Measurements from ENCODE around the gene UBAC2. TPM values are rescaled to one million over a fixed set of nuclear protein-coding genes. Genes with fewer than 3 reads are reported as not detected.
"Not testable (repeated sequence)": the region's sequence is repeated elsewhere in the genome, so short reads cannot be mapped to it uniquely, and the experiment has no call there.

The UBAC2 gene
- polyA plus RNA-seq, 3 donors = 59.6 to 113 (median 96.7) TPM

- Histone ChIP-seq H3K9me3 (replicated peaks in 1 of 2; ENCODE audit: control insufficient read depth in 1 of 2, insufficient read depth in 1 of 2, low read length in 2 of 2) (no peaks in the 10 kb centered on the region), H2AFZ (ENCODE audit: insufficient read depth, low read depth, low read length, poor library complexity, severe bottlenecking) (no peak overlapping the region), H3K27me3 (ENCODE audit: control insufficient read depth in 2 of 2, insufficient read depth in 2 of 2, low read length in 2 of 2) (no peaks in the 10 kb centered on the region), H3K4me1 (ENCODE audit: control insufficient read depth in 1 of 2, insufficient read depth in 2 of 2, low read length in 2 of 2) (peaks cover 32 to 39% of the 10 kb centered on the region in 2 donors), H3K9ac (ENCODE audit: insufficient read depth, low read length, poor library complexity, severe bottlenecking) (no peak overlapping the region), H3K27ac (ENCODE audit: low read depth in 1 of 2, low read length in 2 of 2) (peak overlapping the region; percentile 49 to 87), H3K79me2 (ENCODE audit: insufficient read depth, low read length) (no peaks in the 10 kb centered on the region), H3K4me3 (replicated peaks in 1 of 3; ENCODE audit: low read depth in 2 of 3, low read length in 3 of 3) (peak overlapping the region in 1 of 3 experiments; percentile 67), H3K4me2 (replicated peaks; ENCODE audit: extremely low read depth, low read length, poor library complexity, severe bottlenecking) (no peak overlapping the region), H4K20me1 (ENCODE audit: insufficient read depth, low read length) (no peaks in the 10 kb centered on the region), H3K36me3 (replicated peaks in 1 of 2; ENCODE audit: control insufficient read depth in 1 of 2, insufficient read depth in 2 of 2, low read length in 2 of 2) (no peaks in the 10 kb centered on the region)
- Mint-ChIP-seq H3K27me3 (ENCODE audit: low read depth in 3 of 3) (peaks cover 1 to 5% (median 3%) of the 10 kb centered on the region in 3 donors), H3K36me3 (peaks cover 0 to 2% of the 10 kb centered on the region in 2 donors), H3K27ac (peak overlapping the region in 6 of 7 donors; percentile 78 to 98 (median 96)), H3K4me3 (peak overlapping the region in 1 of 2 donors; percentile 6), H3K9me3 (peaks cover 0 to 8% (median 0%) of the 10 kb centered on the region in 7 donors), H3K4me1 (peaks cover 34% of the 10 kb centered on the region)
- intact Hi-C loops (cut with micrococcal nuclease) = no loop called here
- WGBS (ENCODE audit: insufficient coverage) = 91% methylated on average over 23 of the region's 33 CpGs
- no peak for TF ChIP-seq CTCF (IDR thresholded peaks at IDR 0.05)
- DNase-seq = no peak
Measured at GRCh38 chr13:99407906-99408702, 207.4 kb downstream of the UBAC2 start.

GRCh38 chr13:99408703-99409000, 208.0 kb downstream of the UBAC2 start:
- peak overlapping the region in 1 of 2 donors; percentile 6 for H3K4me3 Mint-ChIP-seq
- Histone ChIP-seq H3K9me3 (replicated peaks in 1 of 2; ENCODE audit: control insufficient read depth in 1 of 2, insufficient read depth in 1 of 2, low read length in 2 of 2) (no peaks in the 10 kb centered on the region), H4K20me1 (ENCODE audit: insufficient read depth, low read length) (no peaks in the 10 kb centered on the region), H2AFZ (ENCODE audit: insufficient read depth, low read depth, low read length, poor library complexity, severe bottlenecking) (no peak overlapping the region), H3K4me3 (replicated peaks in 1 of 3; ENCODE audit: low read depth in 2 of 3, low read length in 3 of 3) (no peak overlapping the region), H3K79me2 (ENCODE audit: insufficient read depth, low read length) (no peaks in the 10 kb centered on the region), H3K36me3 (replicated peaks in 1 of 2; ENCODE audit: control insufficient read depth in 1 of 2, insufficient read depth in 2 of 2, low read length in 2 of 2) (no peaks in the 10 kb centered on the region), H3K27ac (ENCODE audit: low read depth in 1 of 2, low read length in 2 of 2) (no peak overlapping the region), H3K27me3 (ENCODE audit: control insufficient read depth in 2 of 2, insufficient read depth in 2 of 2, low read length in 2 of 2) (no peaks in the 10 kb centered on the region), H3K9ac (ENCODE audit: insufficient read depth, low read length, poor library complexity, severe bottlenecking) (no peak overlapping the region), H3K4me1 (ENCODE audit: control insufficient read depth in 1 of 2, insufficient read depth in 2 of 2, low read length in 2 of 2) (peaks cover 32 to 39% of the 10 kb centered on the region in 2 donors), H3K4me2 (replicated peaks; ENCODE audit: extremely low read depth, low read length, poor library complexity, severe bottlenecking) (no peak overlapping the region)
- intact Hi-C loops (cut with micrococcal nuclease) = no loop called here
- TF ChIP-seq CTCF (IDR thresholded peaks at IDR 0.05) = no peak
- DNase-seq = no peak
- no peak overlapping the region for H3K27ac Mint-ChIP-seq
- peaks cover 1 to 5% (median 3%) of the 10 kb centered on the region in 3 donors for H3K27me3 Mint-ChIP-seq (ENCODE audit: low read depth in 3 of 3)
- peaks cover 0 to 8% (median 0%) of the 10 kb centered on the region in 7 donors for H3K9me3 Mint-ChIP-seq
- H3K36me3 Mint-ChIP-seq = peaks cover 0 to 2% of the 10 kb centered on the region in 2 donors
- 100% methylated on average over 10 of the region's 10 CpGs for WGBS (ENCODE audit: insufficient coverage)
- H3K4me1 Mint-ChIP-seq = peaks cover 34% of the 10 kb centered on the region

GRCh38 chr13:99409461-99410083, 208.9 kb downstream of the UBAC2 start:
- not testable (repeated sequence) for H3K27ac Mint-ChIP-seq
- WGBS (ENCODE audit: insufficient coverage) = 94% methylated on average over 5 of the region's 11 CpGs

More at GRCh38 chr13:99409461-99410083, 208.9 kb downstream of the UBAC2 start:
- intact Hi-C loops (cut with micrococcal nuclease); H3K4me2 ChIP-seq (replicated peaks; ENCODE audit: extremely low read depth, low read length, poor library complexity, severe bottlenecking); H3K9me3 ChIP-seq (replicated peaks in 1 of 2; ENCODE audit: control insufficient read depth in 1 of 2, insufficient read depth in 1 of 2, low read length in 2 of 2); H3K27me3 Mint-ChIP-seq (ENCODE audit: low read depth in 3 of 3); H2AFZ ChIP-seq (ENCODE audit: insufficient read depth, low read depth, low read length, poor library complexity, severe bottlenecking); H3K79me2 ChIP-seq (ENCODE audit: insufficient read depth, low read length); H3K4me3 ChIP-seq (replicated peaks in 1 of 3; ENCODE audit: low read depth in 2 of 3, low read length in 3 of 3); H3K9me3 Mint-ChIP-seq; H3K36me3 Mint-ChIP-seq; DNase-seq; H3K4me3 Mint-ChIP-seq; H3K9ac ChIP-seq (ENCODE audit: insufficient read depth, low read length, poor library complexity, severe bottlenecking); H3K27me3 ChIP-seq (ENCODE audit: control insufficient read depth in 2 of 2, insufficient read depth in 2 of 2, low read length in 2 of 2); H3K36me3 ChIP-seq (replicated peaks in 1 of 2; ENCODE audit: control insufficient read depth in 1 of 2, insufficient read depth in 2 of 2, low read length in 2 of 2); H3K27ac ChIP-seq (ENCODE audit: low read depth in 1 of 2, low read length in 2 of 2); H4K20me1 ChIP-seq (ENCODE audit: insufficient read depth, low read length): not testable (repeated sequence)
- H3K4me1 ChIP-seq (ENCODE audit: control insufficient read depth in 1 of 2, insufficient read depth in 2 of 2, low read length in 2 of 2) = peaks cover 33 to 41% of the 10 kb centered on the region in 2 donors
- H3K4me1 Mint-ChIP-seq = peaks cover 34% of the 10 kb centered on the region

Data from CD14-positive monocyte (primary cell).